Measurements from ENCODE around the gene SCO2. TPM values are rescaled to one million over a fixed set of nuclear protein-coding genes. Genes with fewer than 3 reads are reported as not detected.
A peak's percentile ranks its signal among the peaks of the same experiment; 100 is the strongest.

The SCO2 gene
- total and polyA plus RNA-seq, 2 of the 13 experiments (the other 11 are each of a cell fraction or from before 2014, with no cell fraction given): 0.32 to 3.7 TPM

DNA sequence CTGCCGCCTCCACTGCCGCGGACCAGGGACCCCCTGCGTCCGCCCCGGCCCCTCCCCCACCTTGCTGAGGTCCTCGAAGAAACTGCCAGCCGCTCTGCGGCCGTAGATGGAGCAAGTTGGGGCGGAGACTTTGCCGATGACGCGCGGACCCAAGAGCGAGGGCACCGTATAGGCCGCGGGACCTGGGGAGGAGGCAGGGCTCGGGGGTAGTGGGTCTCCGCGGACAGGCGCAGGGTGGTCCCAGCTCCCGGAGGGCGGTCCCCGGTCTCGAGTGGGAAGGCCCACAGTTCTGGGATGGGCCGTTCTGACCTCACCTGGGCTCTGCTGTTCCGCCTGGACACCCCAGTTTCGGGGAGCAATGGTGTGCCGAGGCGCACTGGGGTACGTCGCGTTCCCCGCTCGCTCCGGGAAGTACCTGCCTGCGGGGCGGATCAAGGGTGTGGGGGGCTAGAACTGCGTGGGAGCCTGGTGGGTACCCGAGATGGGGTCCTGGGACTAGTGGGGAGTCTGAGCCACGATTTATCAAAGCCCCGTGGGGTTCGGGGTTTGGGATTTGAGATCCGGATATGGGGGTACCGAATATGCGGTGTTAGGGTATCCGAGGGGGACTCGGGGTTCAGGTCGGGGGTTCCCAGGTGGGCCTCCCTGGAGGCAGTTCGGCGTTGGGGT lies 5.6 kb upstream of the SCO2 start (continued):
- no peak for TF ChIP-seq AKAP8 (CRISPR knock-in tag; IDR thresholded peaks at IDR 0.05)
- TF ChIP-seq IRX3 (CRISPR knock-in tag; IDR thresholded peaks at IDR 0.05; ENCODE audit: borderline replicate concordance, low read depth): no peak
- TF ChIP-seq ZZZ3 (CRISPR knock-in tag; IDR thresholded peaks at IDR 0.05; ENCODE audit: borderline replicate concordance): no peak
- TF ChIP-seq, protein P1, sequence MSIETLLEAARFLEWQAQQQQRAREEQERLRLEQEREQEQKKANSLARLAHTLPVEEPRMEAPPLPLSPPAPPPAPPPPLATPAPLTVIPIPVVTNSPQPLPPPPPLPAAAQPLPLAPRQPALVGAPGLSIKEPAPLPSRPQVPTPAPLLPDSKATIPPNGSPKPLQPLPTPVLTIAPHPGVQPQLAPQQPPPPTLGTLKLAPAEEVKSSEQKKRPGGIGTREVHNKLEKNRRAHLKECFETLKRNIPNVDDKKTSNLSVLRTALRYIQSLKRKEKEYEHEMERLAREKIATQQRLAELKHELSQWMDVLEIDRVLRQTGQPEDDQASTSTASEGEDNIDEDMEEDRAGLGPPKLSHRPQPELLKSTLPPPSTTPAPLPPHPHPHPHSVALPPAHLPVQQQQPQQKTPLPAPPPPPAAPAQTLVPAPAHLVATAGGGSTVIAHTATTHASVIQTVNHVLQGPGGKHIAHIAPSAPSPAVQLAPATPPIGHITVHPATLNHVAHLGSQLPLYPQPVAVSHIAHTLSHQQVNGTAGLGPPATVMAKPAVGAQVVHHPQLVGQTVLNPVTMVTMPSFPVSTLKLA (IDR thresholded peaks at IDR 0.05): no peak
- TF ChIP-seq, protein P2, sequence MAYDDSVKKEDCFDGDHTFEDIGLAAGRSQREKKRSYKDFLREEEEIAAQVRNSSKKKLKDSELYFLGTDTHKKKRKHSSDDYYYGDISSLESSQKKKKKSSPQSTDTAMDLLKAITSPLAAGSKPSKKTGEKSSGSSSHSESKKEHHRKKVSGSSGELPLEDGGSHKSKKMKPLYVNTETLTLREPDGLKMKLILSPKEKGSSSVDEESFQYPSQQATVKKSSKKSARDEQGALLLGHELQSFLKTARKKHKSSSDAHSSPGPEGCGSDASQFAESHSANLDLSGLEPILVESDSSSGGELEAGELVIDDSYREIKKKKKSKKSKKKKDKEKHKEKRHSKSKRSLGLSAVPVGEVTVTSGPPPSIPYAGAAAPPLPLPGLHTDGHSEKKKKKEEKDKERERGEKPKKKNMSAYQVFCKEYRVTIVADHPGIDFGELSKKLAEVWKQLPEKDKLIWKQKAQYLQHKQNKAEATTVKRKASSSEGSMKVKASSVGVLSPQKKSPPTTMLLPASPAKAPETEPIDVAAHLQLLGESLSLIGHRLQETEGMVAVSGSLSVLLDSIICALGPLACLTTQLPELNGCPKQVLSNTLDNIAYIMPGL (CRISPR knock-in tag; IDR thresholded peaks at IDR 0.05; ENCODE audit: borderline replicate concordance in 1 of 2, low read depth in 1 of 2): peak in 1 of 2 experiments; percentile 5; a peak in 2 of 4 replicates
- TF ChIP-seq RAD51 (IDR thresholded peaks at IDR 0.05; ENCODE audit: borderline replicate concordance): no peak
- TF ChIP-seq, protein P3, sequence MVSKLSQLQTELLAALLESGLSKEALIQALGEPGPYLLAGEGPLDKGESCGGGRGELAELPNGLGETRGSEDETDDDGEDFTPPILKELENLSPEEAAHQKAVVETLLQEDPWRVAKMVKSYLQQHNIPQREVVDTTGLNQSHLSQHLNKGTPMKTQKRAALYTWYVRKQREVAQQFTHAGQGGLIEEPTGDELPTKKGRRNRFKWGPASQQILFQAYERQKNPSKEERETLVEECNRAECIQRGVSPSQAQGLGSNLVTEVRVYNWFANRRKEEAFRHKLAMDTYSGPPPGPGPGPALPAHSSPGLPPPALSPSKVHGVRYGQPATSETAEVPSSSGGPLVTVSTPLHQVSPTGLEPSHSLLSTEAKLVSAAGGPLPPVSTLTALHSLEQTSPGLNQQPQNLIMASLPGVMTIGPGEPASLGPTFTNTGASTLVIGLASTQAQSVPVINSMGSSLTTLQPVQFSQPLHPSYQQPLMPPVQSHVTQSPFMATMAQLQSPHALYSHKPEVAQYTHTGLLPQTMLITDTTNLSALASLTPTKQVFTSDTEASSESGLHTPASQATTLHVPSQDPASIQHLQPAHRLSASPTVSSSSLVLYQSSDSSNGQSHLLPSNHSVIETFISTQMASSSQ (IDR thresholded peaks at IDR 0.05; ENCODE audit: low read depth): no peak
- TF ChIP-seq, protein P3 (CRISPR knock-in tag; IDR thresholded peaks at IDR 0.05; ENCODE audit: borderline replicate concordance): no peak
- no peak for TF ChIP-seq PLRG1 (conservative IDR thresholded peaks at IDR 0.05)
- TF ChIP-seq MTF2 (CRISPR knock-in tag; IDR thresholded peaks at IDR 0.05; ENCODE audit: borderline replicate concordance): no peak
- TF ChIP-seq, protein P4, sequence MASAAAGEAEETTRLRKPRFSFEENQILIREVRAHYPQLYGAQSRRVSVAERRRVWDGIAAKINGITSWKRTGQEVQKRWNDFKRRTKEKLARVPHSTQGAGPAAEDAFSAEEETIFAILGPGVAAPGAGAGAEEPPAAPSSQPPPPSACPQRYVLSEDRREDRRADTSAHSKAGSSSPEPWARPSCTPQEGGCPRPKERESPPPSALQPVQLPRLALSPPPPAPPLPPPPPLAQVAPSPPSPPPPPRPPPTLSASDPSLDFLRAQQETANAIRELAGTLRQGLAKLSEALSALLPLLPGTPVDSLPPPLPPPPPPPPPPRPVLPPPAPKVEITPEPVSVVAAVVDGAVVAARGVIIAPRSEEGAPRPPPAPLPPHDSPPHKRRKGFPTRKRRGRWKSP (CRISPR knock-in tag; IDR thresholded peaks at IDR 0.05): no peak; the same call in 1 of the 2 replicates
- TF ChIP-seq HOXA9 (CRISPR knock-in tag; IDR thresholded peaks at IDR 0.05; ENCODE audit: borderline replicate concordance): 0 out of 2 replicates have a peak, but pooled peaks have one; percentile 21
- TF ChIP-seq TCF12 (IDR thresholded peaks at IDR 0.05): no peak
- TF ChIP-seq TCF12 (CRISPR knock-in tag; IDR thresholded peaks at IDR 0.05): no peak
- TF ChIP-seq ARHGAP35 (CRISPR knock-in tag; IDR thresholded peaks at IDR 0.05; ENCODE audit: borderline replicate concordance): no peak
- TF ChIP-seq, protein P5, sequence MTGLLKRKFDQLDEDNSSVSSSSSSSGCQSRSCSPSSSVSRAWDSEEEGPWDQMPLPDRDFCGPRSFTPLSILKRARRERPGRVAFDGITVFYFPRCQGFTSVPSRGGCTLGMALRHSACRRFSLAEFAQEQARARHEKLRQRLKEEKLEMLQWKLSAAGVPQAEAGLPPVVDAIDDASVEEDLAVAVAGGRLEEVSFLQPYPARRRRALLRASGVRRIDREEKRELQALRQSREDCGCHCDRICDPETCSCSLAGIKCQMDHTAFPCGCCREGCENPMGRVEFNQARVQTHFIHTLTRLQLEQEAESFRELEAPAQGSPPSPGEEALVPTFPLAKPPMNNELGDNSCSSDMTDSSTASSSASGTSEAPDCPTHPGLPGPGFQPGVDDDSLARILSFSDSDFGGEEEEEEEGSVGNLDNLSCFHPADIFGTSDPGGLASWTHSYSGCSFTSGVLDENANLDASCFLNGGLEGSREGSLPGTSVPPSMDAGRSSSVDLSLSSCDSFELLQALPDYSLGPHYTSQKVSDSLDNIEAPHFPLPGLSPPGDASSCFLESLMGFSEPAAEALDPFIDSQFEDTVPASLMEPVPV (CRISPR knock-in tag; IDR thresholded peaks at IDR 0.05): peak; percentile 76
- no peak for TF ChIP-seq MAZ (IDR thresholded peaks at IDR 0.05; ENCODE audit: borderline replicate concordance, low read depth, low read length)
- TF ChIP-seq MAZ (CRISPR knock-in tag; IDR thresholded peaks at IDR 0.05; ENCODE audit: low read depth): no peak
- TF ChIP-seq TP53 (CRISPR knock-in tag; conservative IDR thresholded peaks at IDR 0.05): no peak

Measured in HepG2 (cell line).